Caki2 (cell line): ENCODE measurements around the gene DOCK6. TPM values are rescaled to one million over a fixed set of nuclear protein-coding genes. Genes with fewer than 3 reads are reported as not detected.

Source experiments
- DNase-seq: peaks from one replicate; pipeline ENCODE4 v3.0.0-alpha.2; 2015; ENCODE audit warnings: low read depth
- in situ Hi-C: cut with HindIII; loops from 2 replicates; pipeline ENCODE4 v1.10.0; 2016; ENCODE audit warnings: low sequenced_read_pairs, low pct_unique_long_range_greater_than_20kb, mixed read lengths
- total RNA-seq: library from RNA; depleted of rRNA; stranded (reverse); fragments of >200 nt; shearing (Covaris generic); gene quantifications from 2 replicates; pipeline ENCODE4 v1.2.3, GENCODE V29; 2014; ENCODE audit warnings: low replicate concordance; rRNA removed

The DOCK6 gene, protein sequence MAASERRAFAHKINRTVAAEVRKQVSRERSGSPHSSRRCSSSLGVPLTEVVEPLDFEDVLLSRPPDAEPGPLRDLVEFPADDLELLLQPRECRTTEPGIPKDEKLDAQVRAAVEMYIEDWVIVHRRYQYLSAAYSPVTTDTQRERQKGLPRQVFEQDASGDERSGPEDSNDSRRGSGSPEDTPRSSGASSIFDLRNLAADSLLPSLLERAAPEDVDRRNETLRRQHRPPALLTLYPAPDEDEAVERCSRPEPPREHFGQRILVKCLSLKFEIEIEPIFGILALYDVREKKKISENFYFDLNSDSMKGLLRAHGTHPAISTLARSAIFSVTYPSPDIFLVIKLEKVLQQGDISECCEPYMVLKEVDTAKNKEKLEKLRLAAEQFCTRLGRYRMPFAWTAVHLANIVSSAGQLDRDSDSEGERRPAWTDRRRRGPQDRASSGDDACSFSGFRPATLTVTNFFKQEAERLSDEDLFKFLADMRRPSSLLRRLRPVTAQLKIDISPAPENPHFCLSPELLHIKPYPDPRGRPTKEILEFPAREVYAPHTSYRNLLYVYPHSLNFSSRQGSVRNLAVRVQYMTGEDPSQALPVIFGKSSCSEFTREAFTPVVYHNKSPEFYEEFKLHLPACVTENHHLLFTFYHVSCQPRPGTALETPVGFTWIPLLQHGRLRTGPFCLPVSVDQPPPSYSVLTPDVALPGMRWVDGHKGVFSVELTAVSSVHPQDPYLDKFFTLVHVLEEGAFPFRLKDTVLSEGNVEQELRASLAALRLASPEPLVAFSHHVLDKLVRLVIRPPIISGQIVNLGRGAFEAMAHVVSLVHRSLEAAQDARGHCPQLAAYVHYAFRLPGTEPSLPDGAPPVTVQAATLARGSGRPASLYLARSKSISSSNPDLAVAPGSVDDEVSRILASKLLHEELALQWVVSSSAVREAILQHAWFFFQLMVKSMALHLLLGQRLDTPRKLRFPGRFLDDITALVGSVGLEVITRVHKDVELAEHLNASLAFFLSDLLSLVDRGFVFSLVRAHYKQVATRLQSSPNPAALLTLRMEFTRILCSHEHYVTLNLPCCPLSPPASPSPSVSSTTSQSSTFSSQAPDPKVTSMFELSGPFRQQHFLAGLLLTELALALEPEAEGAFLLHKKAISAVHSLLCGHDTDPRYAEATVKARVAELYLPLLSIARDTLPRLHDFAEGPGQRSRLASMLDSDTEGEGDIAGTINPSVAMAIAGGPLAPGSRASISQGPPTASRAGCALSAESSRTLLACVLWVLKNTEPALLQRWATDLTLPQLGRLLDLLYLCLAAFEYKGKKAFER (N-terminal part only)
- 8.7 and 14.1 TPM in 2 replicates for total RNA-seq

DNA sequence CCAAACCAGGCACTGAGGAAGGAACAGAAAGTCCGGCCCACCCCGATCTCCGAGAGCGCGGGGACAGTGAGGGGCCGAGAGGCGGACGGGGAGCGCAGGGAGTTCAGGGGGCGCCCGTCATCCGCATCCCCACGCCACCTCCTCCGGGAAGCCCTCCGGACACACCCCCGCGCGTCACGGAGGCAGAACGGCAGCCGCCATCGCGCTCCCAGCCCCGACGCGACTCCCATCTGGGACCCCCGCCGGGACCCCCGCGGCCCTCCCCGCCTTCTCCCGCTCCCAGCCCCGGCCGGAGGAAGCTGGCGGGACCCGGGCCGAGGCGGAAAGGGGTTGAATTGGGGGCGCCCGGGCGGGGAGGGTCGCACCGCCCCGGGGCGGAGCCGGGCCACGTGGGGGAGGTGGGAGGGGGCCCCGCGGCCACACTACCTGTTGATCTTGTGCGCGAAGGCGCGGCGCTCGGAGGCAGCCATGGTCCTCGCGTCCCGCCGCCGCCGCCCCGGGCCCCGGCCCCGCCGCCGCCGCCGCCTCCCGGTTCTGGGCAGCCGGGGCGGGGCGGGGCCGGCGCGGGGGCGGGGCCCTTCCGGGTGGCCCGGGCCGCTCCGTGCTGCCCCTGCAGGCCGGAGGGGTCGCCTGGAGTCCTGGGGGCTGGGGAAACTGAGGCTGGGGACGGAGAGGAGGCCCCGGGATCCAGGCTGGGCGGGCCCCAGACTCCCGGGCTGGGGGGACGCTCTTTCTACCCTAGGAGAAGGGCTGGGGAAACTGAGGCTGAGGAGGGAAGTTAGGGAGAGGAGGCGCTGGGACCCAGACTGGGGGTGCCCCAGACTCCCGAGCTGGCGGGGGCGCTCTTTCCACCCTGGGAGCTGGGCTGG lies at the start of gene DOCK6:
Gene DOCK6 (minus strand): TSS at position 554 of the 869 bp plus-strand sequence. CDS start 84 bp downstream, at position 470.
- no peak for DNase-seq
- in situ Hi-C loops, result no loop called here

GRCh38 chr19:11306337-11306736 lies 44.0 kb upstream of the DOCK6 start:
- no peak for DNase-seq

GRCh38 chr19:11304936-11305335 lies 42.6 kb upstream of the DOCK6 start:
- DNase-seq, result no peak
- in situ Hi-C loops, result no loop called here

More at GRCh38 chr19:11306337-11306736, 44.0 kb upstream of the DOCK6 start:
- in situ Hi-C loops, result no loop called here

GRCh38 chr19:11300811-11301120 lies 38.4 kb upstream of the DOCK6 start:
- no peak for DNase-seq
- in situ Hi-C loops, result no loop called here

DNA sequence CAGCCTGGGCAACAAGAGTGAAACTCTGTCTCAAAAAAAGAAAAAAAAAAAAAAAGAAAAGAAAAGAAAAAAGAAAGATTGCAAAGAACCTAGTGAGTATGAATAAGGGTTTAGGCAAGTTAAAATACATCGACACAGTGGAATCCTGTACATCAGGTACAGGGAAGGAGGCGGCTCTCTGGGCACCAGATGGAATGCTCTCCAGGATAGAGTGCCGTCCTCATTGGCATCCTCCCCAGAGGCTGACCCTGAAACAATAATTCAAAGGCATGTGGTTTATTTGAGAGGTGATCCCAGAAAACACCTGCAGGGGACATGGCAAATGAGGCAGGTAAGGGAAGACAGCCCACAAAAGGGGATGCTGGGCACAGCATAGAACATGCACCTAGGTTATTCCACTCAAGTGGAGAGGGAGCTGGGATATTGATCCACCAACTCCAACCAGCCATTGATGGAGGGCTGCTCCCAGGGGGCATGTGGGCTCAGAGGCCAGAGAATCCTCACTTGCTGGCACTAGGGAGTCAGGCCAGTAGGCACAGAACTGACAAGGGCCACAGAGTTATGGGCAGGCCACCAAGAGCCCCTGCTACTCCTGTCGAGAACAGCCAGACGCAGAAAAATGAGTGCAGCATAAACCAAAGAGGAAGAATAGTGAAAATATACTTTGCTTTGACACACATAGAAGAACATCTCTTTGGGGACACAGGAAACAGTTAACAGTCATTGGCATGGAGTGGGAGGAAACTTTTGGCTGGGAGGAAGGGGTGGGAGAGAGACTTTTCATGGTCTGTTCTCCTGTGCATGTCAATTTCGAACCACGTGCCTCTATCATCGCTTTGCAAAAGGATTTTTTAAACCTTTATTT lies 37.9 kb upstream of the DOCK6 start:
- no peak for DNase-seq
- in situ Hi-C loops, result no loop called here

DNA sequence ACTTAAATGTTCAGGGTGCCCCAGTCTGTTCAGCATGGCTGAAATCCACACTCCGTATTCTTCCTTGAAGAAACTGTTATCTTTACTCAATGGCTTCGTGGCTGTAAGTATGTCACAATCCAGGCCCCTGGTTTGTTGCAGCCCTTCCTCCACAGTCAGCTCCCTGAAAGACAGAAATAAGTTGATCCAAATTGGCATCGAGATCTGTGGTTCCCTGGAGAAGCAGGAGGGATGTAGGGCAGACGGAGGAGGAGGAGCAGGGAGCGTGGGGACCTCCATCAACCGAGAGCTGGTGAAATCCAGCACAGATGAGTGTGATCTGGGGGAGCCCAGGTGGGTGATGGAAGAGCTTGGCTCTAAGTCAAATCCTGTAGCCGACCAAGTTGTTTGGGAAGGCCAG lies 33.9 kb upstream of the DOCK6 start:
- in situ Hi-C loops, result no loop called here
- no peak for DNase-seq

DNA sequence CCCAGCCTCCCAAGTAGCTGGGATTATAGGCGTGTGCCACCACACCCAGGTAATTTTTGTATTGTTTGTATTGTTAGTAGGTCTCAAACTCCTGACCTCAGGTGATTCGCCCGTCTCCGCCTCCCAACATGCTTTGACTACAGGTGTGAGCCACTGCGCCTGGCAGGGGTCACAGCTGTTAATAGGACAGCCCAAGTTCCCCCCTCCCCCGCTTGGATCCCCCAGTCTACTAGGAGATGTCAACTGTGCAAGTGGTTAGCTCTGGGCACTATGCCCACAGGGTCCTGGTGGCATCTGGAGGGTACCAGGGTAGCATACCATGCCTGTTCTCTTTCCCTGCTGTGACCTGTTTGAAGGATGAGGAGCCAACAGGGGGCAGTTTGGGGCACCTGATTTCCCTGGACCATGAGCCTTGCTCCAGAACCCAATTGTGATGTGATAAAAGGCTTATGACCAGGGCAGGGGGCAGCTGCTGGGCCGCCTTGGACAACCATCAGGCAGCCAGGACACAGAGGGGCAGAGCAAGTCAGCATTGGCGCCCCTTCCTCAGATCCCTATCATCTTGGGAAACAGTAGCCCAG lies 33.4 kb upstream of the DOCK6 start, which contains the start of gene TSPAN16:
Gene TSPAN16 (plus strand): TSS at position 496 of the 581 bp plus-strand sequence. CDS start 138 bp downstream, outside the sequence.
- DNase-seq, result no peak
- in situ Hi-C loops, result no loop called here

DNA sequence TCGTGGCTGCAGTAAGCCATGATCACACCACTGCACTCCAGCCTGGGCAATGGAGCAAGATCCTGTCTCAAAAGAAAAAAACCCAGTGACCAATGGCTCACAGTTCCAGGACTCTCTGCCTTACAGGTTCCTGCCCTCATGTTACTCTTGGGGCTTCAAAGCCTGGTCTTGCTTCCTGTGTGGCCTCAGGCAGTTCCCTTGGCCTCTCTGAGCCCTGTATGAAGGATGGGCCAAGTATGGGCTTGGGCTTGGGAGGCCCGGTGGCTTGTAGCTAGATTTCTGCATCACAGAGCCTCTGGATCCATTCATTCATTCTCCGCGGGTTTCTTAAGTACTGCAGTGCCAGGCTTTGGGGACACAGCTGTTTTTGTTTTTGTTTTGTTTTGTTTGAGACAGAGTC lies 32.9 kb upstream of the DOCK6 start:
- in situ Hi-C loops, result no loop called here
- no peak for DNase-seq

GRCh38 chr19:11293433-11294389 lies 31.4 kb upstream of the DOCK6 start:
- peak; percentile 97 for DNase-seq
- in situ Hi-C loops, result no loop called here

DNA sequence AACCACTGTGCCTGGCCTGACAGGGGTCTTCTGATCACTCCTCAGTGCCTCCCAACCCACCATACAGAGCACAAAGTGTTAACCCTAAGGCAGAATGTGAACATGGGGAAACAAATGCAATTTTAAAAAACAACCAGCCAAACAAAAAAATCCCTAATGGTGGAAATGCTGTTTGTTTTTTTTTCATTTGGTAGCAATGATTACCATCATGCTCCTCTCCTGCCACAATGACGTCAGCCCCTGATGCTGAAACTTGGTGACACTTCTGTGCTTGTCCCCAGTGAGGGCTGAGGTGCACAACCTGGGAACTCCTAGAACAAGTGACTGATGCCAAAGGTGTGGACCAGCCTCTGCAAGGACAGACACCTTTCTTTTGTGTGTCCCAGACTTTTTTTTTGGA lies 29.7 kb upstream of the DOCK6 start:
- DNase-seq, result no peak
- in situ Hi-C loops, result no loop called here

DNA sequence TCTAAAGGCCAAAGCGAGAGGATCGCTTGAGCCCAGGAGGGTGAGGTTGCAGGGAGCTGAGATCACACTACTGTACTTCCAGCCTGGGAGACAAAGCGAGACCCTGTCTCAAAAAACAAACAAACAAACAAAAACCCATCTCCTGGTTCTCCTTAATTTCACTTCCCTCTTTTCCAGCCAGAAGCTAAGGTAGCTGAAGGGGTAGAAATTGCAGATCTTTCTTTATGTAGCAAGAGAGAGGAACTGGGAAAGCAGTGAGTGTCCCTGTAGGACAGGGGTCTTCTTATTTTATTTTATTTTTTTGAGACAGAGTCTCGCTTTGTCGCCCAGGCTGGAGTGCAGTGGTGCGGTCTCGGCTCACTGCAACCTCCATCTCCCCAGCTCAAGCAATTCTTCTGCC lies 29.1 kb upstream of the DOCK6 start:
- in situ Hi-C loops, result no loop called here
- no peak for DNase-seq

DNA sequence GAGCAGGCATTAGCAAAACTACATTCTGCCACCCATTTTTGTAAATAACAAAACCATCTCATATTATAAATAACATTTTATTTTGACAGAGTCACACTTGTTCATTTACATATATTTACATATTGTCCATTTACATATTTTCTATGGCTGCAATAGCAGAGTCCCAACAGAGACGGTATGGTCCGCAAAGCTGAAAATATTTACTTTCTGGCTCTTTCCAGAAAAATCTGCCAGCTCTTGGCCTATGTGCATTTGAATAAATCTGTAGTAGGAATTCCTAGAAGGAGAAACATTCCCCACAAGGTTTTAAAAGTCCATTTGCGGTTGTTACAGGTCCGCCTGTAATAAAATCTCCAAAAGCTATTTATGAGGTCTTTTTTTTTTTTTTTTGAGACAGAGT lies 27.9 kb upstream of the DOCK6 start:
- in situ Hi-C loops, result no loop called here
- no peak for DNase-seq

- in situ Hi-C loops, result no loop called here
- no peak for DNase-seq
Observed at GRCh38 chr19:11288349-11288748, 26.0 kb upstream of the DOCK6 start.

GRCh38 chr19:11286312-11286974 lies 24.1 kb upstream of the DOCK6 start:
- in situ Hi-C loops, result no loop called here
- no peak for DNase-seq

DNA sequence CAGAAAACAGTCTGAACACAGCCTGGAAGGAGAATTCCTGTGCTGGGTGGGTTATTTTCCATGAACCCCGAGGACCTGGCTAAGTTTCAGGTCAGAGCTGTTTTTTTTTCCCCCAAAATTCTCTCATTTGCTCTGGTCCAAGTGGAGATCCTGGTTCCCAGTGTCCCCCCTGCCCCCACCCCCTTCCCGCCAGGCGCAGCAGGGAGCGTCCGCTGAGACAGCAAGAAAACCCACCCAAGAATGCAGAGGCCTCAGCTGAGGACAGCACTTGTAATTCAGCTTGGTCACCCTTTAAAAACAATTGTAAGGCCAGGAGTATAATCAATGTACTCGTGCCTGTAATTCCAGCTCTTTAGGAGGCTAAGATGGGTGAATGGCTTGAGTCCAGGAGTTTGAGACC lies 22.2 kb upstream of the DOCK6 start:
- in situ Hi-C loops, result no loop called here

More for the DNA sequence above, 22.2 kb upstream of the DOCK6 start:
- no peak for DNase-seq
